ENCODE results near the gene CD300E. TPM values are rescaled to one million over a fixed set of nuclear protein-coding genes. Genes with fewer than 3 reads are reported as not detected.

Gene CD300E
- total RNA-seq, 4 donors from 2014 or later = 0.15 to 0.53 (median 0.18) TPM

GRCh38 chr17:74642556-74642955 lies 19.0 kb upstream of the CD300E start:
- WGBS, 2 donors = 61 to 66% methylated on average over 4 of the region's 4 CpGs
- H3K27me3 ChIP-seq = peaks cover 0 to 53% (median 0%) of the 10 kb centered on the region in 4 donors
- H3K9me3 ChIP-seq = no peaks in the 10 kb centered on the region
- peaks cover 0 to 4% (median 0%) of the 10 kb centered on the region in 3 donors for H3K4me1 ChIP-seq
- no peak for DNase-seq
- intact Hi-C loops (cut with DNase I) = no loop called here
- no peak overlapping the region for H3K4me3 ChIP-seq
- H3K36me3 ChIP-seq = no peaks in the 10 kb centered on the region
- H3K27ac ChIP-seq = no peak overlapping the region
- TF ChIP-seq CTCF (IDR thresholded peaks at IDR 0.05) (no peak), POLR2A (IDR thresholded peaks at IDR 0.05) (no peak)

GRCh38 chr17:74641958-74642298 lies 18.4 kb upstream of the CD300E start:
- intact Hi-C loops (cut with DNase I) = no loop called here
- no peak for DNase-seq
- TF ChIP-seq CTCF (IDR thresholded peaks at IDR 0.05) (no peak), POLR2A (IDR thresholded peaks at IDR 0.05) (no peak)
- H3K27me3 ChIP-seq = peaks cover 0 to 54% (median 0%) of the 10 kb centered on the region in 4 donors
- H3K36me3 ChIP-seq = no peaks in the 10 kb centered on the region
- 17 to 31% methylated on average over 1 to 2 of the region's 2 CpGs for WGBS, 2 donors
- H3K9me3 ChIP-seq = no peaks in the 10 kb centered on the region
- H3K4me1 ChIP-seq = peaks cover 0 to 4% (median 0%) of the 10 kb centered on the region in 3 donors
- H3K4me3 ChIP-seq = no peak overlapping the region
- no peak overlapping the region for H3K27ac ChIP-seq

DNA sequence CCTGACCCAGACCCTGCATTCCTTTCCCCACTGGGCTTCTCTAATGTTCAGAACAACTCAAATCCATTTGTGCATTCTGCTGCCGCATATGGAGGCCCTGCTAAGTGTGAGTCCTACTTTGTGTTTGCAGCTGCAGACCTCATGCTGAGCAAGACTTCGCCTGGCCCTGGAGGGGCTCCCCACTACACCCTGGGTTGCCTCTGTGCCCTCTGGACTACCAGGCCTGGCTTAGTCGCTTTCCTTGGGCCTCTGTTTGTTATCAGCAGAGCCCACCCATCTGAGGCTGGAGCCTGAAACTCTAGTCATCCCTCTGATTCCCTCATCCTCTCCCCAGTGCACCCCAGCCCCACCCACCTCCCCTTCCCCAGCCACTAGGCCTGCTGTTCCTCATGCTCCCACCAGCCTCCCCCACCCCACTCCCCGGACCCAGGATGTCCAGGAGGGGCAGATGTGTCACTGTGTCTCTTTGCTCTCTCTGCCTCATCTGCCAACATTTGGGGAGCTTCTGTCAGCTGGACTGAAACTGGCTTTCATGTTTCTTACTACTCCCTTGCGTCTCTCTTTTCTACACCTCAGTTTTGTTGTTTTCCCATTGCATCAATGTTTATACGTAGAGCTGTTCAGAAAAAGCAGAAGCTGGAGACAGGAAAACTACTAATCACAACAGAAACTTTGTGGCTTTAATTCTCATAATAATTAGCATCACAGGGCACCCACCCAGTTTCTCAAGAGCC lies 17.9 kb upstream of the CD300E start:
- intact Hi-C loops (cut with DNase I) = no loop called here
- no peak overlapping the region for H3K4me3 ChIP-seq
- peaks cover 0 to 59% (median 0%) of the 10 kb centered on the region in 4 donors for H3K27me3 ChIP-seq
- H3K9me3 ChIP-seq = no peaks in the 10 kb centered on the region
- H3K27ac ChIP-seq = no peak overlapping the region
- WGBS, 2 donors = 66 to 83% methylated on average over 5 to 6 of the region's 6 CpGs
- H3K4me1 ChIP-seq = peaks cover 0 to 4% (median 0%) of the 10 kb centered on the region in 3 donors
- DNase-seq = no peak
- H3K36me3 ChIP-seq = no peaks in the 10 kb centered on the region
- TF ChIP-seq POLR2A (IDR thresholded peaks at IDR 0.05) = no peak
- TF ChIP-seq CTCF (IDR thresholded peaks at IDR 0.05) = no peak

- H3K4me1 ChIP-seq = peaks cover 0 to 4% (median 0%) of the 10 kb centered on the region in 3 donors
- TF ChIP-seq POLR2A (IDR thresholded peaks at IDR 0.05) (no peak), CTCF (IDR thresholded peaks at IDR 0.05) (no peak)
- no peak for DNase-seq
- intact Hi-C loops (cut with DNase I) = no loop called here
- H3K27ac ChIP-seq = no peak overlapping the region
- H3K27me3 ChIP-seq = peaks cover 0 to 64% (median 0%) of the 10 kb centered on the region in 4 donors
- no peak overlapping the region for H3K4me3 ChIP-seq
- H3K36me3 ChIP-seq = no peaks in the 10 kb centered on the region
- WGBS, 2 donors = 48 to 67% methylated on average over 10 of the region's 10 CpGs
- no peaks in the 10 kb centered on the region for H3K9me3 ChIP-seq
Measured at GRCh38 chr17:74639704-74640151, 16.2 kb upstream of the CD300E start.

- WGBS, 2 donors = 57 to 58% methylated on average over 2 of the region's 2 CpGs
- Histone ChIP-seq H3K27me3 (peaks cover 0 to 73% (median 0%) of the 10 kb centered on the region in 4 donors), H3K4me1 (peaks cover 2 to 14% (median 6%) of the 10 kb centered on the region in 3 donors), H3K27ac (no peak overlapping the region), H3K9me3 (no peaks in the 10 kb centered on the region), H3K36me3 (no peaks in the 10 kb centered on the region), H3K4me3 (no peak overlapping the region)
- intact Hi-C loops (cut with DNase I) = no loop called here
- TF ChIP-seq POLR2A (IDR thresholded peaks at IDR 0.05) = no peak
- no peak for TF ChIP-seq CTCF (IDR thresholded peaks at IDR 0.05)
- DNase-seq = no peak
Measured at GRCh38 chr17:74637926-74638325, 14.4 kb upstream of the CD300E start.
